Kidney (tissue), 22 donors: Measurements from ENCODE around the gene ZNF232. TPM values are rescaled to one million over a fixed set of nuclear protein-coding genes. Genes with fewer than 3 reads are reported as not detected.
"Not testable (repeated sequence)": the region's sequence is repeated elsewhere in the genome, so short reads cannot be mapped to it uniquely, and the experiment has no call there.

ENCODE experiments used
- DNase-seq, 5 donors: peaks; one replicate each; pipeline ENCODE4 v3.0.0-alpha.2; 2013 to 2020
- FAIRE-seq: peaks from 2 replicates; lab custom pipeline; 2012; peaks lifted over from hg19 to GRCh38; lab: Jason Lieb, UNC
- H3K27ac ChIP-seq, 2 donors: one replicate each; pipeline ENCODE4 v1.7.0; 2013; ENCODE audit warnings: low read depth in 2 of 2, low read length in 2 of 2, inconsistent platforms in 1 of 2
- H3K27me3 ChIP-seq: one replicate; pipeline ENCODE4 v1.7.1; 2013; ENCODE audit warnings: low read length, inconsistent platforms; ENCODE audit not compliant: control insufficient read depth, insufficient read depth
- H3K36me3 ChIP-seq, 3 donors: one replicate each; pipeline versions ENCODE4 v1.7.0 to v1.7.1; 2013; ENCODE audit warnings: low read length in 3 of 3, control low read depth in 1 of 3, inconsistent platforms in 1 of 3; ENCODE audit not compliant: insufficient read depth in 3 of 3, control insufficient read depth in 2 of 3
- H3K4me1 ChIP-seq, 3 donors: one replicate each; pipeline versions ENCODE4 v1.7.0 to v1.7.1; 2013; ENCODE audit warnings: low read length in 3 of 3, inconsistent platforms in 1 of 3, low read depth in 1 of 3; ENCODE audit not compliant: control insufficient read depth in 2 of 3, insufficient read depth in 2 of 3
- H3K4me3 ChIP-seq, 3 donors: one replicate each; pipeline versions ENCODE4 v1.7.0 to v1.8.1; 2013; ENCODE audit warnings: low read length in 3 of 3, control low read depth in 1 of 3, inconsistent platforms in 1 of 3
- H3K9ac ChIP-seq, 3 donors: one replicate each; pipeline versions ENCODE4 v1.7.0 to v1.7.1; 2013; ENCODE audit warnings: low read length in 3 of 3, control low read depth in 1 of 3, inconsistent platforms in 1 of 3
- H3K9me3 ChIP-seq, 3 donors: one replicate each; pipeline versions ENCODE4 v1.7.0 to v1.7.1; 2013; ENCODE audit warnings: low read length in 3 of 3, control low read depth in 1 of 3, inconsistent platforms in 1 of 3; ENCODE audit not compliant: control insufficient read depth in 2 of 3, insufficient read depth in 1 of 3
- CTCF ChIP-seq: IDR thresholded peaks from 3 replicates; pipeline ENCODE4 v1.5.1; 2012; ENCODE audit warnings: mild to moderate bottlenecking, moderate library complexity, borderline replicate concordance; ENCODE audit not compliant: insufficient read depth; ENCODE audit errors: extremely low read depth
- intact Hi-C: fragments of 100-400 bp; cut with DNase I; formaldehyde crosslinking; loops from one replicate; pipeline ENCODE4 v1.11.1; 2022
- long read RNA-seq, 10 donors: library from polyadenylated mRNA in 1 of 10; unstranded in 1 of 10; transcript quantifications; one replicate each; pipeline ENCODE4 v2.0.0 and lab custom pipeline, GENCODE V29; 2021 to 2026
- polyA plus RNA-seq: library from polyadenylated mRNA; stranded (reverse); fragments of 350-450 nt; fragmentation: Illumina TruSeq; extraction: RNeasy Lipid Tissue Mini Kit (QIAGEN cat#74804); gene quantifications from one replicate; pipeline ENCODE4 v1.2.3, GENCODE V29; 2014; ENCODE audit warnings: low read depth, low replicate concordance; ENCODE audit not compliant: insufficient read depth
- total RNA-seq: library from RNA; stranded (reverse); fragmentation: NEBNext Ultra II Directional; extraction: Animal tissue kit (Norgen Biotek cat#: 25700); gene quantifications from one replicate; pipeline ENCODE4 v1.2.1, GENCODE V29; 2021
- donor health status: control.
- donor health status: control.
- donor health status: control.
- donor health status: control.
- donor health status: control.
- donor health status: DM: yes; HTN: yes; CAD: no.
- donor health status: Normal renal cell carcinoma (clear cell type).

ZNF232 gene
- total RNA-seq (8.0 TPM), polyA plus RNA-seq (6.9 TPM)
- long read RNA-seq, donor 1, result 0 reads
- long read RNA-seq, donor 2, partial matches to known transcripts, result 10 of 10 reads
- long read RNA-seq, donor 2, other reads (novel, unspliced or antisense), result 0 of 10 reads
- long read RNA-seq, donor 3, partial matches to known transcripts, result 0 of 2 reads
- long read RNA-seq, donor 3, other reads (novel, unspliced or antisense), result 0 of 2 reads
- long read RNA-seq, donor 4, partial matches to known transcripts, result 5 of 6 reads
- long read RNA-seq, donor 4, other reads (novel, unspliced or antisense), result 0 of 6 reads
- long read RNA-seq, donor 5, result 0 reads
- long read RNA-seq, donor 6, partial matches to known transcripts, result 5 of 5 reads
- long read RNA-seq, donor 6, other reads (novel, unspliced or antisense), result 0 of 5 reads
- long read RNA-seq, donor 7, partial matches to known transcripts, result 2 of 8 reads
- long read RNA-seq, donor 7, other reads (novel, unspliced or antisense), result 5 of 8 reads
- long read RNA-seq, donor 8, partial matches to known transcripts, result 6 of 6 reads
- long read RNA-seq, donor 8, other reads (novel, unspliced or antisense), result 0 of 6 reads
- long read RNA-seq, donor 9, partial matches to known transcripts, result 6 of 7 reads
- long read RNA-seq, donor 9, other reads (novel, unspliced or antisense), result 0 of 7 reads
- long read RNA-seq, donor 10, partial matches to known transcripts, result 5 of 7 reads
- long read RNA-seq, donor 10, other reads (novel, unspliced or antisense), result 0 of 7 reads

- FAIRE-seq (peak; percentile 6), DNase-seq (peak; percentile 97 to 99 (median 98))
- Histone ChIP-seq H3K9me3 (no peaks in the 10 kb centered on the region), H3K27me3 (peaks cover 7% of the 10 kb centered on the region), H3K4me1 (peaks cover 0 to 5% (median 3%) of the 10 kb centered on the region in 3 donors), H3K36me3 (peaks cover 0 to 9% (median 9%) of the 10 kb centered on the region in 3 donors), H3K27ac (peak within 1 kb of the TSS in 1 of 2 donors; percentile 60), H3K4me3 (peak within 1 kb of the TSS; percentile 72 to 94 (median 86)), H3K9ac (peak within 1 kb of the TSS; percentile 73 to 84 (median 83))
- TF ChIP-seq CTCF, result peak; percentile 5
- intact Hi-C loops, result no loop called here
These were observed at the start of gene ZNF232 for GRCh38 chr17:5111402-5112204. ZNF232 (minus strand) TSS chr17:5111878; CDS start chr17:5111822, 56 bp downstream.

- H3K36me3 ChIP-seq, H3K9me3 ChIP-seq, H3K27me3 ChIP-seq, H3K4me3 ChIP-seq, DNase-seq, H3K27ac ChIP-seq, H3K4me1 ChIP-seq, intact Hi-C loops, H3K9ac ChIP-seq, FAIRE-seq: not testable (repeated sequence)
These were observed 49.0 kb upstream of the ZNF232 start for GRCh38 chr17:5160702-5161101.

- FAIRE-seq, intact Hi-C loops, H3K9me3 ChIP-seq, H3K27me3 ChIP-seq, H3K36me3 ChIP-seq, H3K9ac ChIP-seq, DNase-seq, H3K4me3 ChIP-seq, H3K27ac ChIP-seq, H3K4me1 ChIP-seq: not testable (repeated sequence)
These were observed 34.4 kb upstream of the ZNF232 start for GRCh38 chr17:5146122-5146521.

GRCh38 chr17:5142877-5143276, 31.2 kb upstream of the ZNF232 start:
- intact Hi-C loops, result not testable (repeated sequence)

More at GRCh38 chr17:5142877-5143276, 31.2 kb upstream of the ZNF232 start:
- H3K27ac ChIP-seq, H3K9me3 ChIP-seq, H3K9ac ChIP-seq, DNase-seq, H3K4me1 ChIP-seq, H3K27me3 ChIP-seq, FAIRE-seq, H3K4me3 ChIP-seq, H3K36me3 ChIP-seq: not testable (repeated sequence)
